Activated CD8-positive, alpha-beta memory T cell treated with anti-CD3 and anti-CD28 coated beads, Interleukin-2, amount 50 U/mL, for 48 hours (primary cell): ENCODE measurements around the gene MAD1L1.

ENCODE experiments used
- DNase-seq: peaks from one replicate; pipeline ENCODE4 v3.0.0-alpha.2; 2020

Gene MAD1L1

GRCh38 chr7:2151801-2152612 lies 80.7 kb downstream of the MAD1L1 start:
- no peak for DNase-seq

- DNase-seq, result no peak
Measured at GRCh38 chr7:2151237-2151636, 81.5 kb downstream of the MAD1L1 start.

- DNase-seq, result no peak
Measured at GRCh38 chr7:2150445-2150815, 82.3 kb downstream of the MAD1L1 start.

- no peak for DNase-seq
Measured at GRCh38 chr7:2149672-2150444, 82.9 kb downstream of the MAD1L1 start.

GRCh38 chr7:2148814-2149213 lies 83.9 kb downstream of the MAD1L1 start:
- no peak for DNase-seq

GRCh38 chr7:2148189-2148588 lies 84.6 kb downstream of the MAD1L1 start:
- no peak for DNase-seq

- DNase-seq, result no peak
Measured at GRCh38 chr7:2146676-2147472, 85.9 kb downstream of the MAD1L1 start.

GRCh38 chr7:2145835-2146580 lies 86.7 kb downstream of the MAD1L1 start:
- no peak for DNase-seq

- no peak for DNase-seq
Measured at GRCh38 chr7:2144926-2145325, 87.8 kb downstream of the MAD1L1 start.

GRCh38 chr7:2143981-2144595 lies 88.7 kb downstream of the MAD1L1 start:
- DNase-seq, result no peak

- no peak for DNase-seq
Measured at GRCh38 chr7:2143450-2143849, 89.3 kb downstream of the MAD1L1 start.

- DNase-seq, result no peak
Measured at GRCh38 chr7:2142386-2142785, 90.4 kb downstream of the MAD1L1 start.

- no peak for DNase-seq
Measured at GRCh38 chr7:2141651-2142050, 91.1 kb downstream of the MAD1L1 start.

GRCh38 chr7:2141021-2141410 lies 91.7 kb downstream of the MAD1L1 start:
- DNase-seq, result no peak

- no peak for DNase-seq
Measured at GRCh38 chr7:2140216-2141020, 92.3 kb downstream of the MAD1L1 start.

- no peak for DNase-seq
Measured at GRCh38 chr7:2139004-2139699, 93.6 kb downstream of the MAD1L1 start.

GRCh38 chr7:2138146-2138765 lies 94.5 kb downstream of the MAD1L1 start:
- peak; percentile 70 for DNase-seq

- no peak for DNase-seq
Measured at GRCh38 chr7:2134740-2135139, 98.0 kb downstream of the MAD1L1 start.

GRCh38 chr7:2132243-2132642 lies 100.5 kb downstream of the MAD1L1 start:
- DNase-seq, result no peak

- DNase-seq, result no peak
Measured at GRCh38 chr7:2131800-2132199, 100.9 kb downstream of the MAD1L1 start.
